ENCODE measurements around the gene STK32C.

The STK32C gene

GRCh38 chr10:132332433-132332754 lies 24.6 kb upstream of the STK32C start:
- FAIRE-seq (no peak), DNase-seq (ENCODE audit: insufficient read length, low spot score) (no peak)
- TF ChIP-seq CTCF (IDR thresholded peaks at IDR 0.05; ENCODE audit: insufficient read depth, missing control alignments) = no peak

- TF ChIP-seq CTCF (IDR thresholded peaks at IDR 0.05; ENCODE audit: insufficient read depth, missing control alignments) = no peak
- DNase-seq (ENCODE audit: insufficient read length, low spot score) = peak; percentile 87
- no peak for FAIRE-seq
Observed at GRCh38 chr10:132331601-132332432, 24.1 kb upstream of the STK32C start, which contains the start of gene LRRC27. LRRC27 (plus strand) TSS chr10:132332193; CDS start chr10:132333525, 1,332 bp downstream.

GRCh38 chr10:132330486-132330833 lies 22.7 kb upstream of the STK32C start:
- FAIRE-seq (no peak), DNase-seq (ENCODE audit: insufficient read length, low spot score) (no peak)
- no peak for TF ChIP-seq CTCF (IDR thresholded peaks at IDR 0.05; ENCODE audit: insufficient read depth, missing control alignments)

GRCh38 chr10:132329565-132330485 lies 22.1 kb upstream of the STK32C start:
- no peak for TF ChIP-seq CTCF (IDR thresholded peaks at IDR 0.05; ENCODE audit: insufficient read depth, missing control alignments)
- DNase-seq (ENCODE audit: insufficient read length, low spot score) (no peak), FAIRE-seq (no peak)

- no peak for DNase-seq (ENCODE audit: insufficient read length, low spot score)
- FAIRE-seq = no peak
- no peak for TF ChIP-seq CTCF (IDR thresholded peaks at IDR 0.05; ENCODE audit: insufficient read depth, missing control alignments)
Observed at GRCh38 chr10:132328738-132329137, 21.0 kb upstream of the STK32C start.

- no peak for FAIRE-seq
- no peak for TF ChIP-seq CTCF (IDR thresholded peaks at IDR 0.05; ENCODE audit: insufficient read depth, missing control alignments)
Observed at GRCh38 chr10:132328106-132328505, 20.4 kb upstream of the STK32C start.

More at GRCh38 chr10:132328106-132328505, 20.4 kb upstream of the STK32C start:
- no peak for DNase-seq (ENCODE audit: insufficient read length, low spot score)
